IPS DF 4.7 (cell line): ENCODE measurements around the gene ATXN10.

Source experiments
- DNase-seq: peaks from one replicate; pipeline ENCODE4 v3.0.0-alpha.2; 2013; ENCODE audit warnings: low spot score; ENCODE audit errors: extremely low read depth

Gene ATXN10

GRCh38 chr22:45848904-45849303 is 177.3 kb downstream of the ATXN10 start:
- DNase-seq: no peak

- no peak for DNase-seq
Measured at GRCh38 chr22:45852826-45853225, 181.2 kb downstream of the ATXN10 start.

GRCh38 chr22:45855961-45856360 is 184.3 kb downstream of the ATXN10 start:
- DNase-seq: no peak

- DNase-seq: no peak
Measured at GRCh38 chr22:45857519-45857918, 185.9 kb downstream of the ATXN10 start.

- DNase-seq: no peak
Measured at GRCh38 chr22:45859231-45860161, 187.9 kb downstream of the ATXN10 start.

GRCh38 chr22:45860201-45860600 is 188.6 kb downstream of the ATXN10 start:
- no peak for DNase-seq

- no peak for DNase-seq
Measured at GRCh38 chr22:45861259-45861658, 189.6 kb downstream of the ATXN10 start.

GRCh38 chr22:45863981-45864751 is 192.5 kb downstream of the ATXN10 start:
- no peak for DNase-seq

- no peak for DNase-seq
Measured at GRCh38 chr22:45864959-45865476, 193.4 kb downstream of the ATXN10 start.

- DNase-seq: no peak
Measured at GRCh38 chr22:45865561-45866125, 194.0 kb downstream of the ATXN10 start.

GRCh38 chr22:45866126-45866645 is 194.6 kb downstream of the ATXN10 start:
- no peak for DNase-seq

GRCh38 chr22:45866646-45867117 is 195.0 kb downstream of the ATXN10 start:
- DNase-seq: no peak

GRCh38 chr22:45867118-45867905 is 195.7 kb downstream of the ATXN10 start:
- no peak for DNase-seq

GRCh38 chr22:45867906-45868555 is 196.4 kb downstream of the ATXN10 start:
- DNase-seq: no peak

GRCh38 chr22:45868571-45869339 is 197.1 kb downstream of the ATXN10 start:
- DNase-seq: no peak

GRCh38 chr22:45869340-45869847 is 197.8 kb downstream of the ATXN10 start:
- no peak for DNase-seq

- DNase-seq: no peak
Measured at GRCh38 chr22:45870011-45870410, 198.4 kb downstream of the ATXN10 start.

GRCh38 chr22:45871721-45872120 is 200.1 kb downstream of the ATXN10 start:
- no peak for DNase-seq

GRCh38 chr22:45872659-45873263 is 201.1 kb downstream of the ATXN10 start:
- no peak for DNase-seq
